ENCODE results near the gene RBP4.

The RBP4 gene

GRCh38 chr10:93601146-93601773 lies at the start of gene RBP4:
Gene RBP4, minus strand, starts transcription at chr10:93601235. Its CDS starts 207 bp downstream, at chr10:93601028.
- DNase-seq, result no peak

GRCh38 chr10:93639791-93640190 lies 38.8 kb upstream of the RBP4 start:
- DNase-seq, result no peak

- no peak for DNase-seq
Observed at GRCh38 chr10:93630625-93631557, 29.9 kb upstream of the RBP4 start.

DNA sequence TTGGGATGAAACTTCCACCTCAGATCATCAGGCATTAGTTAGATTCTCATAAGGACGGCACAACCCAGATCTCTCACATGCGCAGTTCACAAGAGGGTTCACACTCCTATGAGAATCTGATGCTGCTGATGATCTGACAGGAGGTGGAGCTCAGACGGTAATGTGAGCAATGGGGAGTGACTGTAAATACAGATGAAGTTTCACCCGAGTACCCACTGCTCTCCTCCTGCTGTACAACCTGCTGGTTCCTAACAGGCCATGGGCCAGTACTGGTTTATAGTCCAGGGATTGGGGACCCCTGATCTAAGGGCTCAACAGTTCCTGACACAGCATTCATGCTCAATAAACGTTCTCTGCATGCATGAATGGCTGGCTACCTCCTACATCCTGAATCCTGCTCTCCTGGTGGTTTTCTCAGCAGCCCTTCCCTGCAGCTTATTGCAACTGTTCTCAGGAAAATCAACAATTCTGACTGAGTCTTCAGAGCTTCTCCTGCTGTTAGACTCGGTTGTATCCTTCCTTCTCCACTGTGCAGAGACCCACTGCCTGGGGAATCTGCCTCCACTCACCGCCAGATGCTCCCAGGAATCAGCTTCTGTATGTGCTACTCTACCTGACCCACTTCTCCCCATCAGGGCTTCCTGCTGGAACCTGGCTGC lies 28.7 kb upstream of the RBP4 start:
- DNase-seq, result no peak

GRCh38 chr10:93628858-93629257 lies 27.8 kb upstream of the RBP4 start:
- DNase-seq, result no peak

GRCh38 chr10:93622942-93623341 lies 21.9 kb upstream of the RBP4 start:
- no peak for DNase-seq

GRCh38 chr10:93620925-93621324 lies 19.9 kb upstream of the RBP4 start:
- DNase-seq, result no peak

DNA sequence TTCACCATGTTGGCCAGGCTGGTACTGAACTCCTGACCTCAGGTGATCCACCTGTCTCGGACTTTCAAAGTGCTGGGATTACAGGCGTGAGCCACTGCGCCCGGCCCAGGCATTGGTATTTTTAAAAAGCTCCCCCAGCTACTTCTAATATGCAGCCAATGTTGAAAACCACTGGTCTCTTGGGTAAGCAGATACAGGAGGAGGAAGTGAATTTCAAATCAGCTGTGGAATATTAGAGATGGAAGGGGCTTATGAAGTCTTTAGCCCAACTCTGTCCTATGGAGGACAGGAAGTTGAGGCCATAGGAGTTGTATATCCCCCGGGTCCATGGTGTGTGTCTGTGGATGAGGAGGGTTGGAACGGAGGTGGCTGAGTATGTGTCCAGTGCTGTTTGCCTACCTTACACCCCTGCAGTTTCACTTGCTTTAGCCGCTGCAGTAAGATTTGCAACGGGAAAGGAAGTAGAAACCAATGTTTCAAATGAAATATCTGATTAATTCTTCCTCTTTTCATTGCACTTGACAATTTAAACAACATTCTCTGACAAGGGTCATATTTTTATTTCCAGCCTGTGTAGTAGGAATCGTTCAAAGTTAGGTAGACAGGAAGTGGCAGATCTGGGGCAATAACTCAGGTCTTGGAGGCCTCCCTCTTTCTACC lies 14.7 kb upstream of the RBP4 start:
- DNase-seq, result no peak

GRCh38 chr10:93614101-93614825 lies 13.2 kb upstream of the RBP4 start:
- no peak for DNase-seq

GRCh38 chr10:93613126-93613525 lies 12.1 kb upstream of the RBP4 start:
- DNase-seq, result no peak

DNA sequence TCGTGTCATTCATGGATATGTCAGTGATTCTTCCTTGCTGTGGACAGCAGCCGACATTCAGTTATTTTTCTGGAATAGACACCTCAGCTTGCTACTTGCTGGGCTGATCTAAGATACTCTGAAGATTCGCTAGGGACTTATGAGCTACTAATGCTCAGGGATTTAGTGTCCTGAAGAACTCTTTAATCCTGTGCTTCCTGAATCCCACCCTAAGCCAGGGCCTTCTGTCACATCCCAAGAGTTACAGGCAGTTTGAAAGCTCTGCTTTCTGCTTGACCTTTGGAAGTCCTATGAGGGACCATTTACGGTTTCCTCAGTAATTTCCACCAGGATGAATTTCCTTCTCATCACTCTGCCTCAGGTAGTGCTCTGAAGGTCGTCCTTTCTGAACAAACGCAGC lies 11.3 kb upstream of the RBP4 start, which contains the start of gene PDE6C:
Gene PDE6C, plus strand, starts transcription at position 227 of the 400 bp plus-strand sequence. CDS start 189 bp downstream, outside the sequence.
- DNase-seq, result no peak

GRCh38 chr10:93608421-93608820 lies 7.4 kb upstream of the RBP4 start:
- DNase-seq, result no peak

DNA sequence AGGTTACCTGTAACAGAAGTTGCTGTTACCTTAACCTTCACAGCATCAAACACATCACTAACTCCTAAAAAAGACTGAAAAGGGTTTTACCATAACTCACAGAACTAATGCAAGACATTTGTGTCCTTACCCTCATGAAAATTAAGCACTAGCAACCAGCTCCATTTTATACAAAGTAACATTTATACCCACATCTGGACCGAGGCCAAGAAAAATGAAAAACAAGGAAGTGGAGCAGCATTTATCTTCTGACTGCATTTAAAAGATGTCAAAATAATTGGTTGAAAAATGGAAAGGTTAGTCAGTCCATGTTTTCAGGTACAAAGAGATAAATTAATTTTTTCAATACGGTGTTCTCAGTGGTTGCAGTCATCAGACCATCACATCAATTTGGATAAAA lies 3.1 kb upstream of the RBP4 start:
- DNase-seq, result no peak

DNA sequence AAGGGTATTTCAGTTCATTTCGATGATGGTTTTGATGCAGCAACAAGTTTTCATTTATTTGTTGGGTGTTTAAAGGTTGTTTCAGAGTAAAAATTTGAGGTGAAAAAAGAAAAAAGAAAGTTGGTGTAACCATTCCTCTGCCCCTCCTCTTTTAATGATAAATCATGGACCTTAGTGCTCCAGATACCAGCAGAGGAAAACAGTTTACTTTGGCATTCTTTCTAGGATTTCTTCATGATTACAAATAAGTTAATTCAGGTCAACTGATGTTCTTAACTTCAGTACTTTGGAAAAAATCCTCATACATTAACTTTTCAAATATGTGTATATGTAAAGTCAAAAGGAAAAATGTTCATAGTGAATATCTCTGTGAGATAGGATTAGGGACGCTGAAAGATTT lies 2.0 kb upstream of the RBP4 start:
- no peak for DNase-seq

- no peak for DNase-seq
Observed at GRCh38 chr10:93601774-93602162, 733 bp upstream of the RBP4 start.

- no peak for DNase-seq
Observed at GRCh38 chr10:93600446-93601145, 439 bp downstream of the RBP4 start.

GRCh38 chr10:93599778-93600177 lies 1.3 kb downstream of the RBP4 start:
- DNase-seq, result no peak

- DNase-seq, result no peak
Observed at GRCh38 chr10:93599335-93599734, 1.7 kb downstream of the RBP4 start.

- no peak for DNase-seq
Observed at GRCh38 chr10:93598157-93598556, 2.9 kb downstream of the RBP4 start.

DNA sequence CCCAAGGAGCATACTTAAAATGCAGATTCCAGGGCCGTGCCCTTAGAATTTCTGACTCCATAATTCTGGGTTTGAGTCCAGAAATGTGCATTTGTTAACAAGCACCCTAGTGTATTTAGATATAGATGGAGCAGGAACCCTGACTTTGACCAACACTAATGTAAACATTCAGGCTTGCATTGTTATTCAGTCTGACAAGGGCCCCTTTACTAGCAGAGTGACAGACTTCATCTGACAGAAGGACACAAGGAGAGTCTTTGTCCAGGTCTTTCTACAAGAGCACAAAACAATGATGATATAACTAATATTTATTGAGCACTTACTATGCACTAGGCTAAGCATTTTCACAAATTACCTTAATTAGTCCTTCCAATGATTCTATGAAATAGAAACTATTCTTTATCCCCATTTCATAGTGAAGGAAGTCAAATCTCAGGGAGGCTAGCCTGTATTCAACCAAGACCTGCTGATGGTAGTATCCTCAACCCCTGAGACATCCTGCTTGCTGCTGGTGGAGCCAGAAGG lies 3.9 kb downstream of the RBP4 start:
- DNase-seq, result no peak

DNA sequence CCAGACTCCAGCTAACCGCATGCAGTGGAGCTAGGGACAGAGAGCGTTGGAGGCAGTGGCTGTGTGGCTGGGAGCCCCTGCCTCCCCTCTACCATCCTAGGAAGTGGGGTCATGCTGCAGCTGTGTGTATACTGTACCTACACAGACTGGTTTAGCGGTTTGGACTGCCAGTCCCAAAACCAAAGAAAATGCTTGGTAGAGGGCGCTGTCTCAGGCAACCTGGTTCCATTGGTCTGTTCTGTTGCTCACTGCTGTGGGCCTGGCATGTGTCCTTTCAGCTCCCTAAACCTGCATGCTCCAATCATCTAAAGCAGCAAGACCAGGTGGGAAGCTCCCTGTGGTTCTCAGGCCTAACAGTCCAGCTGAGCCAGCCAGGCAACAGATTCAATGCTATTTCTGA lies 4.5 kb downstream of the RBP4 start:
- DNase-seq, result no peak

Measured in activated CD4-positive, alpha-beta T cell treated with anti-CD3 and anti-CD28 coated beads for 1 hour (primary cell).